HL-60 (cell line): Measurements from ENCODE around the gene GTF2E1.

Source experiments
- DNase-seq, 2 experiments: peaks; one replicate each; pipeline ENCODE4 v3.0.0-alpha.2; 2010 to 2020; ENCODE audit warnings: low read depth in 1 of 2, low spot score in 1 of 2
- H3K27ac ChIP-seq: fragments of 250-450 bp; sonication (Bioruptor Pico); replicated peaks from 2 replicates; pipeline ENCODE4 v1.5.1; 2020; ENCODE audit warnings: mild to moderate bottlenecking, moderate library complexity
- H3K27me3 ChIP-seq: fragments of 250-450 bp; sonication (Bioruptor Pico); 2 replicates; pipeline ENCODE4 v1.5.1; 2021; ENCODE audit warnings: mild to moderate bottlenecking, moderate library complexity; ENCODE audit not compliant: insufficient read depth, poor library complexity, severe bottlenecking
- H3K4me3 ChIP-seq: replicated peaks from 2 replicates; pipeline ENCODE4 v1.5.1; 2011; ENCODE audit warnings: mild to moderate bottlenecking, control low read depth, low read length; ENCODE audit not compliant: insufficient read depth
- GABPA ChIP-seq: IDR thresholded peaks from 2 replicates; pipeline ENCODE4 v1.6.1; 2012; ENCODE audit warnings: low read depth
- POLR2AphosphoS5 ChIP-seq: IDR thresholded peaks from 2 replicates; pipeline ENCODE4 v1.6.1; 2012; ENCODE audit warnings: low read depth
- REST ChIP-seq: IDR thresholded peaks from 2 replicates; pipeline ENCODE4 v1.6.1; 2012; ENCODE audit warnings: low read depth; ENCODE audit not compliant: insufficient replicate concordance
- SPI1 ChIP-seq: IDR thresholded peaks from 2 replicates; pipeline ENCODE4 v1.6.1; 2012; ENCODE audit warnings: low read depth, mild to moderate bottlenecking, borderline replicate concordance
- TF ChIP-seq, protein P1 (sequence below): IDR thresholded peaks from one replicate; pipeline ENCODE4 v1.5.1; 2011; ENCODE audit warnings: low read length, control low read depth, inconsistent platforms; ENCODE audit not compliant: insufficient read depth

The GTF2E1 gene

DNA sequence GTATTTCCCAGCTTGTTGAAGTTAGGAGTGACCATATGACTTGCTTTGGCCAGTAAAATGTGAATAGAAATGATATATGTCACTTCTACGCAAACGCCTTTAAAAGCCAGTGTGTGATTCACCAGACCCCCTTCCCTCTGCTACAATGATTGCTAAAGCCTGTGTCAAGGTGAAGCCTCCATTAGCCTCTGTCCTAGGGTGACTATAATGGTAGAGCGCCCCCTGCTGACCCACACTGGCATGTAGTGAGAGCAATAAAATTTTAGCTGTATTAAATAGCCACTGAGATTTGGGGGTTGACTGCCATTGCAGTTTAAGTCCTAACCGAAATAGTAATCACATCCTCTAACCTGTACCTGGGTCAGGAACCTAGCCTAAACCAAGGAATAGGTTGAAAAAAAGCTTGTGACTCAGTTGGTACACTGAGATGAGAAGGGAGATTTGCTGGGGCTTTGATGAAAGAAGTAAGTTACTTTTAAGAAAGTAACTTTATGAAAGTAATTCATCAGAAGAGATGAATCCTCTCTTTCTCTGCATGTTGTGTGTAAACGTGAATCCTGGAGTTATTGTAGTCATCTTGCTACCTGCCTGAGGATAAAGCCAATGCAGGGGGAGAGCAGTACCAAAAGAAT lies 52.6 kb downstream of the GTF2E1 start:
- H3K27ac ChIP-seq = no peak overlapping the region
- no peaks in the 10 kb centered on the region for H3K27me3 ChIP-seq
- no peak overlapping the region for H3K4me3 ChIP-seq
- TF ChIP-seq GABPA = no peak
- TF ChIP-seq, protein P1, sequence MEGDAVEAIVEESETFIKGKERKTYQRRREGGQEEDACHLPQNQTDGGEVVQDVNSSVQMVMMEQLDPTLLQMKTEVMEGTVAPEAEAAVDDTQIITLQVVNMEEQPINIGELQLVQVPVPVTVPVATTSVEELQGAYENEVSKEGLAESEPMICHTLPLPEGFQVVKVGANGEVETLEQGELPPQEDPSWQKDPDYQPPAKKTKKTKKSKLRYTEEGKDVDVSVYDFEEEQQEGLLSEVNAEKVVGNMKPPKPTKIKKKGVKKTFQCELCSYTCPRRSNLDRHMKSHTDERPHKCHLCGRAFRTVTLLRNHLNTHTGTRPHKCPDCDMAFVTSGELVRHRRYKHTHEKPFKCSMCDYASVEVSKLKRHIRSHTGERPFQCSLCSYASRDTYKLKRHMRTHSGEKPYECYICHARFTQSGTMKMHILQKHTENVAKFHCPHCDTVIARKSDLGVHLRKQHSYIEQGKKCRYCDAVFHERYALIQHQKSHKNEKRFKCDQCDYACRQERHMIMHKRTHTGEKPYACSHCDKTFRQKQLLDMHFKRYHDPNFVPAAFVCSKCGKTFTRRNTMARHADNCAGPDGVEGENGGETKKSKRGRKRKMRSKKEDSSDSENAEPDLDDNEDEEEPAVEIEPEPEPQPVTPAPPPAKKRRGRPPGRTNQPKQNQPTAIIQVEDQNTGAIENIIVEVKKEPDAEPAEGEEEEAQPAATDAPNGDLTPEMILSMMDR = peak; percentile 81
- peak; percentile 28 to 80 for DNase-seq

DNA sequence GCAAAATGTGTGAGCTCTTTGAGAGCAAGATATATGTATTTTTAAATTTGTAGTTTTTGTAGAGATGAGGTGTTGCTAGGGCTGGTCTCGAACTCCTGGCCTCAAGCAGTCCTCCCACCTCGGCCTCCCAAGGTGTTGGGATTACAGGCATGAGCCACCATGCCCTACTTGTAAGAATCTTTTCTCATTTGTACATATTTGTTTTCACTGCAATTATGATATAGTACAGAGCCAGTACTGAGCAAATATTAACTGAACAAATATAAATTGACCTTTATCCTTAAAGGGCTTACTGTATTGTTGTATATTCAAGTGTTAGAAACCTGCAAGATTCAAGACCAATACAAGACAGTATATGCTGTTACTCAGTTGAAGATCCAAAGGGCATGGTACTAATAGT lies 53.4 kb downstream of the GTF2E1 start:
- TF ChIP-seq GABPA (no peak), SPI1 (no peak), REST (no peak), POLR2AphosphoS5 (no peak)
- TF ChIP-seq, protein P1 = no peak
- Histone ChIP-seq H3K4me3 (no peak overlapping the region), H3K27me3 (no peaks in the 10 kb centered on the region), H3K27ac (no peak overlapping the region)
- DNase-seq = no peak

DNA sequence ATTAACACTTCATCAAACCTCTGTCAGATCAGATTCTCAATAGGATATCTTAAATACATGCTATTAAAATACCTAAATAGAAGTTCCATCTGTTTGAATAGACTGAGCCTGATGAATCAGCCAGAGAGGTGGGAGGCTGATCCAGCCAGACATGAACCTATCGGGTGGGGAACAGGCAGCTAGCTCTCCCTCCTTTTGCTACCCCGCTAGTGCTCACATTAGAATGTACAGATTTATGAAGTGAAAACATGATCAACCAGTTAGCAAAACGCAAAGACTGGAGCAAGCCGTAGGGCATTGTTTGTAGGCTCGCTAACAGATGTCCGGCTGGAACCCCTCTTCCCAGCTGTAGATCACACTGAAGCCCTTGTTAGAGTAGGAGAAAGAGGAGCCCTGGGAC lies 54.4 kb downstream of the GTF2E1 start:
- Histone ChIP-seq H3K4me3 (no peak overlapping the region), H3K27me3 (peaks cover 2% of the 10 kb centered on the region), H3K27ac (no peak overlapping the region)
- TF ChIP-seq POLR2AphosphoS5 (no peak), REST (no peak), GABPA (no peak), SPI1 (no peak)
- TF ChIP-seq, protein P1 = no peak
- no peak for DNase-seq

DNA sequence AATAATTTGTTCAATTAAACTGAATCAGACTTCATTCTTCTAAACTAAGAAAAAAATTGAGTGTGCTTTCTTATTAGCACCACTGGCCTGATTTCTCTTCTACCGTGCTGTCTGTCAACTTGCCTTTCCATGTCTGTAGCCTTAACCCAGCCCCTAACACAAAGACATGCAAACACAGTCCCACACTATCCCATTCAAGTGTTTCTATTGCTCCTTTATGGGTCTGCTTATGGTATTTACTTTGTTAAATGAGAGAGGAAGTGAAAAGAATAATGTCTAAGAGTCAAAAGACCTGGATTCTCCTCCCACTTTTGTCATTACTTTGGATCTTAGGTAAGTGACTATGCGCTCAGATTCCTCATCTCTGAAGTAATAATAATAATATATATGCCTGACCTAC lies 55.3 kb downstream of the GTF2E1 start:
- no peak for DNase-seq
- TF ChIP-seq POLR2AphosphoS5 = no peak
- TF ChIP-seq SPI1 = no peak
- TF ChIP-seq GABPA = no peak
- no peak for TF ChIP-seq REST
- TF ChIP-seq, protein P1 = no peak
- Histone ChIP-seq H3K4me3 (no peak overlapping the region), H3K27ac (no peak overlapping the region), H3K27me3 (peaks cover 2% of the 10 kb centered on the region)
